Measurements from ENCODE around the gene ATP1B1.

Gene ATP1B1

DNA sequence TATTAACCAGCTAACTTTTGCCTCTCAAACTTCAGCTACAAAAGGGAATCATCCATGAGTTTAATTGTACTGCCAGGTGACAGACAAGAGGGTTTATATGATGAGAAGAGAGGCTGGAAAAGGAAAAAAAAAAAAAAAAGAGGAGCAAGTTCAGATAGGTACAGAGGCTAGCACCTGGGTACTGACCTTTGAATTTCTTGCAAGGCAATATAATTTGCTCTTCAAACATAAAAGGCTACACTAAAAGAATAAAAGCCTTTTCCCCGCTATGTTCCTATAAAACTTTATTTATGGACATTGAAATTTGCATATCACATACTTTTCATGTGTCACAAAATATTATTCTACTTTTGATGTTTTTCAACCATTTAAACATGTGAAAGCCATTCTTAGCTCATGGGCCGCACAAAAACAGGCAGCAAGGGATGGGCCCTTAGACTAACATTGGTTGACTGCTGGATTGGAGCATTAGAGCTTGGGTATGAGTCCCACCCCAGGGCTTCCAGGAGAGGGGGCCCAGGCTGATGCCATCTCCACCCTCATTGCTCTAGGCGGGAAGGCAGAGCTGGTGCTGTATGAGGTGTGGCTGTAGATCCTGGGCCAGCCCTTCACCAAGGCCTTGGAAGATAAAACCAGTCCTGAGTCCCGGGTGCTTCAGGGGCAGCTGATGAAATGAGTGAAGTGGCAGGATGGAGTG lies 44.3 kb downstream of the ATP1B1 start:
- Histone ChIP-seq H3K4me2 (ENCODE audit: low read depth, low read length) (no peak overlapping the region), H2AFZ (ENCODE audit: low read length) (no peak overlapping the region), H3K27me3 (replicated peaks; ENCODE audit: insufficient read depth, low read length) (no peaks in the 10 kb centered on the region), H3K9me2 (replicated peaks; ENCODE audit: insufficient read depth, low read length) (no peaks in the 10 kb centered on the region), H3K36me3 (replicated peaks; ENCODE audit: insufficient read depth, low read length) (no peaks in the 10 kb centered on the region), H3K4me1 (ENCODE audit: low read length) (no peaks in the 10 kb centered on the region), H3F3A (ENCODE audit: insufficient read depth, low read length) (no peaks in the 10 kb centered on the region), H3K79me2 (ENCODE audit: low read length) (no peaks in the 10 kb centered on the region), H3K4me3 (ENCODE audit: low read length) (no peak overlapping the region), H4K20me1 (ENCODE audit: insufficient read depth, low read length) (no peaks in the 10 kb centered on the region), H3K9ac (ENCODE audit: low read length) (no peak overlapping the region), H3K9me3 (replicated peaks; ENCODE audit: insufficient read depth, low read length) (no peaks in the 10 kb centered on the region), H3K27ac (ENCODE audit: low read length) (no peak overlapping the region)
- TF ChIP-seq EZH2phosphoT487 (IDR thresholded peaks at IDR 0.05; ENCODE audit: low read length) (no peak), EZH2 (optimal IDR thresholded peaks at IDR 0.05; ENCODE audit: low read depth, low read length) (no peak), CTCF (IDR thresholded peaks at IDR 0.05; ENCODE audit: low read length) (no peak)
- DNase-seq = no peak

GRCh38 chr1:169151338-169151837 lies 44.9 kb downstream of the ATP1B1 start:
- H3K4me1 ChIP-seq (ENCODE audit: low read length) = no peaks in the 10 kb centered on the region

GRCh38 chr1:169155675-169156074 lies 49.2 kb downstream of the ATP1B1 start:
- H3K4me1 ChIP-seq (ENCODE audit: low read length) = no peaks in the 10 kb centered on the region
- no peaks in the 10 kb centered on the region for H3K36me3 ChIP-seq (replicated peaks; ENCODE audit: insufficient read depth, low read length)
- H3K79me2 ChIP-seq (ENCODE audit: low read length) = no peaks in the 10 kb centered on the region
- DNase-seq = no peak
- no peak overlapping the region for H3K4me2 ChIP-seq (ENCODE audit: low read depth, low read length)
- no peaks in the 10 kb centered on the region for H3K9me2 ChIP-seq (replicated peaks; ENCODE audit: insufficient read depth, low read length)
- H3K4me3 ChIP-seq (ENCODE audit: low read length) = no peak overlapping the region
- no peak overlapping the region for H3K9ac ChIP-seq (ENCODE audit: low read length)
- H4K20me1 ChIP-seq (ENCODE audit: insufficient read depth, low read length) = no peaks in the 10 kb centered on the region
- TF ChIP-seq EZH2phosphoT487 (IDR thresholded peaks at IDR 0.05; ENCODE audit: low read length) = no peak
- no peak for TF ChIP-seq CTCF (IDR thresholded peaks at IDR 0.05; ENCODE audit: low read length)
- no peak for TF ChIP-seq EZH2 (optimal IDR thresholded peaks at IDR 0.05; ENCODE audit: low read depth, low read length)
- H2AFZ ChIP-seq (ENCODE audit: low read length) = no peak overlapping the region
- no peaks in the 10 kb centered on the region for H3F3A ChIP-seq (ENCODE audit: insufficient read depth, low read length)
- no peaks in the 10 kb centered on the region for H3K27me3 ChIP-seq (replicated peaks; ENCODE audit: insufficient read depth, low read length)
- H3K9me3 ChIP-seq (replicated peaks; ENCODE audit: insufficient read depth, low read length) = no peaks in the 10 kb centered on the region
- H3K27ac ChIP-seq (ENCODE audit: low read length) = no peak overlapping the region

More at GRCh38 chr1:169151338-169151837, 44.9 kb downstream of the ATP1B1 start:
- DNase-seq = no peak
- Histone ChIP-seq H2AFZ (ENCODE audit: low read length) (no peak overlapping the region), H3K9ac (ENCODE audit: low read length) (no peak overlapping the region), H4K20me1 (ENCODE audit: insufficient read depth, low read length) (no peaks in the 10 kb centered on the region), H3K36me3 (replicated peaks; ENCODE audit: insufficient read depth, low read length) (no peaks in the 10 kb centered on the region), H3F3A (ENCODE audit: insufficient read depth, low read length) (no peaks in the 10 kb centered on the region), H3K9me2 (replicated peaks; ENCODE audit: insufficient read depth, low read length) (no peaks in the 10 kb centered on the region), H3K4me3 (ENCODE audit: low read length) (no peak overlapping the region), H3K79me2 (ENCODE audit: low read length) (no peaks in the 10 kb centered on the region), H3K27ac (ENCODE audit: low read length) (no peak overlapping the region), H3K27me3 (replicated peaks; ENCODE audit: insufficient read depth, low read length) (no peaks in the 10 kb centered on the region), H3K9me3 (replicated peaks; ENCODE audit: insufficient read depth, low read length) (no peaks in the 10 kb centered on the region), H3K4me2 (ENCODE audit: low read depth, low read length) (no peak overlapping the region)
- no peak for TF ChIP-seq EZH2 (optimal IDR thresholded peaks at IDR 0.05; ENCODE audit: low read depth, low read length)

GRCh38 chr1:169156580-169156979 lies 50.1 kb downstream of the ATP1B1 start:
- no peak for DNase-seq
- Histone ChIP-seq H3K27me3 (replicated peaks; ENCODE audit: insufficient read depth, low read length) (no peaks in the 10 kb centered on the region), H4K20me1 (ENCODE audit: insufficient read depth, low read length) (no peaks in the 10 kb centered on the region), H3K36me3 (replicated peaks; ENCODE audit: insufficient read depth, low read length) (no peaks in the 10 kb centered on the region), H3F3A (ENCODE audit: insufficient read depth, low read length) (no peaks in the 10 kb centered on the region), H3K27ac (ENCODE audit: low read length) (no peak overlapping the region), H3K9me3 (replicated peaks; ENCODE audit: insufficient read depth, low read length) (no peaks in the 10 kb centered on the region), H2AFZ (ENCODE audit: low read length) (no peak overlapping the region), H3K79me2 (ENCODE audit: low read length) (no peaks in the 10 kb centered on the region), H3K9ac (ENCODE audit: low read length) (no peak overlapping the region), H3K4me1 (ENCODE audit: low read length) (no peaks in the 10 kb centered on the region), H3K4me3 (ENCODE audit: low read length) (no peak overlapping the region), H3K9me2 (replicated peaks; ENCODE audit: insufficient read depth, low read length) (no peaks in the 10 kb centered on the region), H3K4me2 (ENCODE audit: low read depth, low read length) (no peak overlapping the region)
- TF ChIP-seq EZH2 (optimal IDR thresholded peaks at IDR 0.05; ENCODE audit: low read depth, low read length) (no peak), EZH2phosphoT487 (IDR thresholded peaks at IDR 0.05; ENCODE audit: low read length) (no peak), CTCF (IDR thresholded peaks at IDR 0.05; ENCODE audit: low read length) (no peak)

Data from MM.1S (cell line).